SK-N-SH (cell line): Measurements from ENCODE around the gene ELAVL2.

Experiments
- EZH2phosphoT487 ChIP-seq: fragments of 200-600 bp; sonication (generic); IDR thresholded peaks from 2 replicates; pipeline ENCODE4 v1.6.1; 2017; ENCODE audit warnings: low read depth, mixed run types, mild to moderate bottlenecking, antibody characterized with exemption, moderate library complexity, borderline replicate concordance
- FOSL2 ChIP-seq: IDR thresholded peaks from 2 replicates; pipeline ENCODE4 v1.4.0; 2012; ENCODE audit warnings: low read depth, mild to moderate bottlenecking, moderate library complexity, borderline replicate concordance
- NRF1 ChIP-seq: IDR thresholded peaks from 2 replicates; pipeline ENCODE4 v1.6.1; 2012; ENCODE audit warnings: low read depth, mild to moderate bottlenecking, low read length
- POLR2AphosphoS5 ChIP-seq: IDR thresholded peaks from 2 replicates; pipeline ENCODE4 v1.6.1; 2012; ENCODE audit warnings: low read depth, low read length
- TF ChIP-seq, protein P1 (sequence below): fragments of 200-600 bp; sonication (generic); IDR thresholded peaks from 2 replicates; pipeline ENCODE4 v1.6.1; 2017; ENCODE audit warnings: antibody characterized with exemption, mild to moderate bottlenecking, moderate library complexity

DNA sequence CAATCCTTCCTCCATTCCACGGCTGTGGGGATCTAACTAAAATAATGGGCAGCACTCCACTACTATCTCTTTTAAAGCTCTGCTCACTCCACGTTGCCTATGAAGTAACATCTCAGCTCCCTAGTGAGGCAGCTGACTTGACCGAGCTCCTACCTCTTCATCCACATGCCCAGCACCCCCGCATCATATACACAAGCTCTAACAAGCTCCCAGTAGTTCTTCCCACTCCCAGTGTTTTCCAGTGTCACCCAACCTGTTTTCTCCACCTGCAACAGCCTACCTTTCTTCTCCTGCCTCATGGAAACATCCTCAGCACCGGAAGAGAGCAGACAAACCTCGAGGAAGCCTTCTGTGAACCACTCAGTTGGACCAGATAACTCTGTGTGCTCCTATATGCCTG is 50.5 kb downstream of the ELAVL2 start:
- TF ChIP-seq EZH2phosphoT487: no peak
- TF ChIP-seq, protein P1, sequence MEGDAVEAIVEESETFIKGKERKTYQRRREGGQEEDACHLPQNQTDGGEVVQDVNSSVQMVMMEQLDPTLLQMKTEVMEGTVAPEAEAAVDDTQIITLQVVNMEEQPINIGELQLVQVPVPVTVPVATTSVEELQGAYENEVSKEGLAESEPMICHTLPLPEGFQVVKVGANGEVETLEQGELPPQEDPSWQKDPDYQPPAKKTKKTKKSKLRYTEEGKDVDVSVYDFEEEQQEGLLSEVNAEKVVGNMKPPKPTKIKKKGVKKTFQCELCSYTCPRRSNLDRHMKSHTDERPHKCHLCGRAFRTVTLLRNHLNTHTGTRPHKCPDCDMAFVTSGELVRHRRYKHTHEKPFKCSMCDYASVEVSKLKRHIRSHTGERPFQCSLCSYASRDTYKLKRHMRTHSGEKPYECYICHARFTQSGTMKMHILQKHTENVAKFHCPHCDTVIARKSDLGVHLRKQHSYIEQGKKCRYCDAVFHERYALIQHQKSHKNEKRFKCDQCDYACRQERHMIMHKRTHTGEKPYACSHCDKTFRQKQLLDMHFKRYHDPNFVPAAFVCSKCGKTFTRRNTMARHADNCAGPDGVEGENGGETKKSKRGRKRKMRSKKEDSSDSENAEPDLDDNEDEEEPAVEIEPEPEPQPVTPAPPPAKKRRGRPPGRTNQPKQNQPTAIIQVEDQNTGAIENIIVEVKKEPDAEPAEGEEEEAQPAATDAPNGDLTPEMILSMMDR: no peak
- TF ChIP-seq FOSL2: no peak
- TF ChIP-seq POLR2AphosphoS5: no peak
- TF ChIP-seq NRF1: no peak
